Erythroblast (primary cell): ENCODE results near the gene EBLN2.

Source experiments
- DNase-seq, 2 experiments: peaks; one replicate each; lab custom pipeline; 2025; lab: John Stamatoyannopoulos, UW
- GATA1 ChIP-seq: IDR thresholded peaks from 2 replicates; pipeline ENCODE4 v1.6.1; 2011; ENCODE audit warnings: low read depth, mild to moderate bottlenecking, control low read depth, low read length, moderate library complexity
- POLR2A ChIP-seq: IDR thresholded peaks from 2 replicates; pipeline ENCODE4 v1.6.1; 2011; ENCODE audit warnings: mild to moderate bottlenecking, low read length

Gene EBLN2

DNA sequence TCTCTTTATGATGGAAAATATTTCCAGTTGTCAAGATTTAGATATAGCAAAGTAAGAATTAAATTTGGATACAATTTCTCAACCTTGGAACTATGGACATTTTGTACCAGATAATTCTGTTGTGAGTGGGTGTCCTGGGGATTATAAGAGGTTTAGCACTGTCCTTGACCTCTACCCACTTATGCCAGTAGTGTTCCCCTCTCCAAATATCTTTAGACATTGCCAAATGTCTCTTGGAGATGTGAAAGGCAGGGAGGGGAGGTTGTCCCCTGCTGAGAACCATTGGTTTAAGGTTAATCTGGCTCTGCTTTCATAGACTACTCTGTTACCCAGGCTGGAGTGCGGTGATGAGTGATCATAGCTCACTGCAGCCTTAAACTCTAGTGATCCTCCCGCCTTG, at the start of gene EBLN2:
TSS of gene EBLN2 (plus strand) at position 244 of the 400 bp plus-strand sequence. CDS start 423 bp downstream, outside the sequence.
- TF ChIP-seq POLR2A (no peak), GATA1 (no peak)
- DNase-seq = no peak

DNA sequence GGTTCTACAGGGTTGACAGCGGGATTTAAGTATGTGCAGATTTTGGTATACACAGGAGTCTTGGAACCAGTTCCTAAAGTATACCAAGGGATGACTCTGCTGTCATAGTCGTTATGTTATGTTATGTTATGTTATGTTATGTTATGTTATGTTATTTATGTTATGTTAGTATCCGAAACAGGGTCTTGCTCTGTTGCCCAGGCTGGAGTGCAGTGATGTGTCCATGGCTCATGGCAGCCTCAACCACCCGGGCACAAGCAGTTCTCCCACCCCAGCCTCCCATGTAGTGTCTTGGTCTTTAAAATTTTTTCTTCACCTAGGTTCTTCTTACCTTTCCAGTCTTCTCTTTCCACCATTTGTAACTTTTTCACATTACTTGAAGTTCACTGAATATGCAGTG, 43.2 kb upstream of the EBLN2 start:
- no peak for DNase-seq
- TF ChIP-seq POLR2A = no peak
- no peak for TF ChIP-seq GATA1

DNA sequence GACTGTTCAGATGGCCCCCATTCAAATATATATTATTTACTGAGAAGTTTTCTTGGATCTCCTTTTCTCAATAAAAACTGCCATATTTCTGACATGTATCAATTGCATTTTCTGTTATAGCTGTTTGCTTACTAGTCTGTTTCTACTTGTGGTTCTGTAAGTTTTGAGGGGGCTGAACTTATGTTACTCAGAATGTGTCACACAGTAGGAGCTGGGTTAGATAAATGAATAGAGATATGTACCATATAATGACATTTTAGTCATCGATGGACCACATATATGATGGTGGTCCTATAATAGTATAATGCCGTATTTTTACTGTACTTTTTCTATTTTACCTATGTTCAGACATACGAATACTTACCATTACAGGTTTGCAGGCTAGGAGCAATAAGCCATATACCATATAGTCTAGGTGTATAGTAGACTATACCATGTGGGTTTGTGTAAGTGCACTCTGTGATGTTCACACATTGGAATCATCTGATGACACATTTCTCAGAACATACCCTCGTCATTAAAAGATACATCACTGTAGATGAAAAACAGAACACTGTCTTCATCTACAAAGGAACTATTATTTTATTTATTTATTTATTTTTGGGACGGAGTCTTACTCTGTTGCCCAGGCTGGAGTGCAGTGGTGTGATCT, 42.5 kb upstream of the EBLN2 start:
- TF ChIP-seq POLR2A (no peak), GATA1 (no peak)
- no peak for DNase-seq

DNA sequence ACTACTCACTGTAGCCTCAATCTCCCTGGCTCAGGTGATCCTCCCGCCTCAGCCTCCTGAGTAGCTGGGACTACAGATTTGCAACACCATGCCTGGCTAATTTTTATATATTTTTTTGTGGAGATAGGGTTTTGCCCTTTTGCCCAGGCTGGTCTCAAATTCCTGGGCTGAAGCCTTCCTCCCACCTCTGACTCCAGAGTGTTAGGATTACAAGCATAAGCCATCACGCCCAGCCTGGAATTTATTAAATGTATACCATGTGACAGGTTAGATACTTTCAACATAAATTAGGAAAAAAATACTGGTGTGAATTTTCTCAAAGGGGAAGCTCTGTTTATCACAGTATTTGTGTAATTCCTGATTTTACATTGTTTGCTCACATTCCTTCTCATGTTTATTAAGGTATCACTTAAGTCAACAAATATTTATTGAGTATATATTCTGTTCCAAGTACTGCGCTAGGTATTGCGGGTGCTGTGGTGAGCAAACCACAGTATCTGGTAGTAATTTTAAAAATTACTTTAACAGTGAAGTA, 40.1 kb upstream of the EBLN2 start:
- no peak for TF ChIP-seq POLR2A
- TF ChIP-seq GATA1 = no peak
- no peak for DNase-seq

DNA sequence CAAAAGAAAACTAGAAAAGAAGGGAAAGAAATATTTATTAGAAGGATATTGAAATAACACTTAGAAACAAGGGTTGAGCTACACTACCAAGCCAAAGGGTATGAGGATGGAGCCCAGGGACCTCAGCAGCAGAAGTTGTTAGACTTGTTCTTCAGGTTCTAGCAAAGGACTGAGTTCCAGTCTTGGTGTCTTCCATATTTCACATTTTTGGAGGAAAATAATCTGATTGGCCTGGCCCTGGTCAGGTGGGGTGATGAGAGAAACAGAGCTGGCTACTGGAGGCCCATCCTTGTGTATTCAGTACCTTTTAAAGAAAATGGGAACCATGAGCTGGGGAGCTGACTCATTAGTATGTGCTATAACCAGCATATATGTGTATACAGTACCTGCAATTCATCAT, 36.6 kb upstream of the EBLN2 start:
- TF ChIP-seq GATA1 (no peak), POLR2A (no peak)
- DNase-seq = peak in 1 of 2 experiments; percentile 5

DNA sequence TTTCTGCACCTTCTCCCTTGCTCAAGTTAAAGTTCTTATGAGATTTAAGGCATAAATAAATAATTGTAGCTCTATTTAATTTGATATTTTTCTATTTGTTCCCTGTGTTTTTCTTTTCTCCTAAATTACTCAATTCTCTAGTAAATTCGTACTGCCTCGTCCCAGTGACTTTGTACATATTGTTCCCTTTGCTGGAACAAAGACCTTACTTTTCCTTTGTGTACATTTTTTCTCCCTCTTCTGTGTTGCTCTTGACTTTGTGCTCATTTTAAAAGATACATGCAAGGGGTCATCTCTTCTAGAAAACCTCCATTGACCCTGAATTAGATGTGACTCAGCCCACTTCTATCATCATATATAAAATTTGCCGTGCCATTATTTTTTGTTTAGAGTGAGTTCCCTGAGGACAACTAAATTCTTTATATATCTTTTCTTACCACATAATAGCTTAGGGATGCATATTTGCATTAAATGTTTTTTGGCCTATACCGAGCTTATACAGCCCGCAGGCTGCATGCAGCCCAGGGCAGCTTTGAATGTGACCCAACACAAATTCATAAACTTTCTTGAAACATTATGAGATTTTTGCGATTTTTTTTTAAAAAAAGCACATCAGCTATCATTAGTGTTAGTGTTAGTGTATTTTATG, 35.2 kb upstream of the EBLN2 start:
- DNase-seq = no peak
- TF ChIP-seq POLR2A = no peak
- no peak for TF ChIP-seq GATA1

DNA sequence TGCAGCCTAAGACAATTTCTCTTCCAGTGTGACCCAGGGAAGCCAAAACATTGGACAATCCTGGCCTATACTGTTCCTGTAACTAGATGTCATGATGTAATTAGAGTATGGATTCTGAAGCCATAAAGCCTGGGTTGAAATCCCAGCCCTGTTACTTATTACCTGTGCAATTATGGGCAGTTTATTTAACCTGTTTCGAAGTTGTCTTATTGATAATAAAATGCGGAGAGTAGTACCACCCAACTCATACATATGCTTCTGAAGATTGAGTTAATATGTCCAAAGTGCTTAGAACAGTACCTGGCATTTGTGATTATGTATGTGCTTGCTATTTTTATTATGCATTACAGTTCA, 34.7 kb upstream of the EBLN2 start:
- no peak for DNase-seq
- no peak for TF ChIP-seq POLR2A
- TF ChIP-seq GATA1 = no peak

DNA sequence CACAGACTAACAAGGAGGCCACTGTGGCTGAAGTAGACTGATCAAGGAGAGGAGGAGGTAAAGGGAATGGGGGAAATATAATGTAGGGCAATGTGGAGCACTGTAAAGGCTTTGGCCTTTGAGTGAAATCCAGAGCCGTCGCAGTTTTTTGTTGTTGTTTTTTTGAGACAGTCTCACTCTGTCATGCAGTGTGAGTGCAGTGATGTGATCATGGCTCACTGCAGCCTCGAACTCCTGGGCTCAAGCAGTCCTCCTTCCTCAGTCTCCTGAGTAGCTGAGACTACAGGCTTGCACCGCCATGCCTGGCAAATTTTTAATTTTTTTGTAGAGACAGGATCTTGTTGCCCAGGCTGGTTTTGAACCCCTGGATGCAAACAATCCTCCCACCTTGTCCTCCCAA, 32.7 kb upstream of the EBLN2 start:
- DNase-seq = no peak
- TF ChIP-seq GATA1 (no peak), POLR2A (no peak)

DNA sequence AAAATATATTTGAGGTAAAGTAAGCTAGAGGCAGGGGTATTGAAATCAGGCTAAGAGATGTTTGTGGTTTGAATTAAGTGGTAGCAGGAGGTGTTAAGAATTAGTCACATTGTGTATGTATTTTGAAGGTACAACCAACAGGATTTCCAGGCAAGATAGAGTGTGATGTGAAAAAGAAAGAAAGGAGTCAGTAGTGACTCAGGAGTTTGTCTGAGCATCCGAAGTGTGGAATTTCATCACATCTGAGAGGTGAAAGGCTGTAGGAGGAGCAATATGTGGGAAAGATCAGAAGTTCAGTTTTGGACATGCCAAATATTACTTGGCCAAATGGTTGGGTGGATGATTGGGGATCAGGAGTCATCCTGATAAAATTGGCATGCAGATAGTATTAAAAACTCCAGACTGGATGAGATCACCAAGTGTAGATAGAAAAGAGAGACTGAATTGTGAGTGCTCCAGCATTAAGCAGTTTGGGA, 32.1 kb upstream of the EBLN2 start:
- TF ChIP-seq GATA1 (no peak), POLR2A (no peak)
- peak in 1 of 2 experiments; percentile 22 for DNase-seq

DNA sequence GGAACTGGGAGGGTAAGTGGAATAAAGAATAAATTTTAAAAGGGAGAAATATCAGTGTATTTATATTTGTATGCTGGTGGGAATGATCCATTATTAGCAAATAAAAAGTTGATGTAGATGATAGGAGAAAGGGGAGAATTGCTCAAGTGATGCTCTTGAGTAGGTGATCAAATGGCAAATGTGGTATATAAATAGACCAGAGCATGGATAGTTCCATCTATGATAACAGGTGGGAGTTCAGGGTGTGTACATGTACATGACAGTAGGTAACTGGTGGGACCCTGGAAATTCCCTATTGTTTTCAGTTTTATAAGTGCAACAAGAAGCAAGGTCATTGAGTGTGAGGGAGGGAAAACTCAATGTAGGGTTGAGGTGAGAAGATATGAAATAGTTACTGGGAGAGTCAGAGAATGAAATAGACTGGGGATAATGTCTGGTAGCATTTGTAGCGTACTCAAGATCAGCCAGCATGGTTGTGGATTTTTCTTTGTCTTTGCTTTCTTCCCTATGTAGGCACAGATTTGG, 31.3 kb upstream of the EBLN2 start:
- no peak for DNase-seq
- TF ChIP-seq GATA1 (no peak), POLR2A (no peak)

DNA sequence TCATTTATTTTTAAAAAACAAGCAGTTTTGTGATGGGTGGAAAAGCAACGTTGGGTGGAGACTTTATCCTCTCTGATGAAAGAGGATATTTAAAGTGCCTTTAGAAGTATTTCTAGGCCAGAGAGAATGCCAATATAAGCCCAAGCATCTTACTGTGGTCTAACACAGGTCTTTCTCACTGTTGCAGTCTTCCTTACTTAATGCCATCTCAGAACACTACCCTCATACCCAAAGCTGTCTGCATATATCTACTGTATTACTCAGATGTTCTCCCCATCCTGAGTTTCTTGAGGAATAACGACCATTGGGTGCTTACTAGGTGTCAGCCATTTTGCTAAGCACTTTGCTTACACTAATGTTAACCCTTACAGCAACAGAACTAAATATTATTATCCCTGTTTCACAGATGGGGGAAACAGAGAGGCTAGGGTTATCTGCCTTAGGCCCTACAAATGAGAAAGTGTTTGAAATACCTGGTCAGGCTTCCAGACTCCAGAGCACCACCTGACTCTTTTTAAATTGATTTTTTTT, 29.8 kb upstream of the EBLN2 start:
- no peak for DNase-seq

DNA sequence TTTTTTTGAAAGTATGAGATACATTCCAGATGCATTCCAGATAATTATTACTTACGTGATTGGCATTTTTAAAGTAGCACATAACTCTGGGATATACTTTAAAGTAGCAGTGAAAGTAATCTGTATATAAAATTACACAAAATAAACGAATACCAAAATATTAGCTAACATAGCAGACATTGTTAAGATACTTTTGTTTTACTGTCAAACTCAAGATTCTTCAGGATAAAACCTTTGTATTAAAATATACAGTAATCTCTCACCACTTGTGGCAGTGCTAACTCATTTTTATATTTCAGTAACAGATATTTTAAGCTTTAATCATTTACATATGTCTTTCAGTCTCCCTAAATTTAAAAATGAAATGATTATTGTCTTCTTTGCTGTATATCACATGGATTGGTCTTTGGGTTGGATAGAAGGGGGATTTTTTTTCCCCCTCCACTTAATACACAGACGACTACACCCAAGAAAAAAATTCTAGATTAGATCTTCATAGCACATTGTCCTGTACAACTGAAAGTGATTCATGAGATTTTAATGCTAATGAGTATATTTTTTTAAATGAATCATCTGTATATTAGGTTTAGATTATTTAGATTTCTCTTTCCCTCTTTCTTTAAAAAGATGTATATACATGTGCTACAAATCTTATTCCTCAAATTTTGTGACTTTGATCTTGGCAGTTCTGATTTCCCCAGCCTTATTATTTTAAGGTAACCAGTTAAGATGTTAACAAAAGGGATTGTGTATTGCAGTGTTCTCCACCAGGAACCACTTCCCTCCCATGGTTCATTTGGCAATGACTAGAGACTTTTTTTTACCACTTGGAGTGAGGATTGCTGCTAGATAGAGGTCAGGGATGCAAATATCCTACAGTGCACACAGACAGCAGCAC, 24.5 kb upstream of the EBLN2 start:
- TF ChIP-seq POLR2A (no peak), GATA1 (no peak)
- DNase-seq = no peak

More for the DNA sequence above, 29.8 kb upstream of the EBLN2 start:
- no peak for TF ChIP-seq POLR2A
- no peak for TF ChIP-seq GATA1

DNA sequence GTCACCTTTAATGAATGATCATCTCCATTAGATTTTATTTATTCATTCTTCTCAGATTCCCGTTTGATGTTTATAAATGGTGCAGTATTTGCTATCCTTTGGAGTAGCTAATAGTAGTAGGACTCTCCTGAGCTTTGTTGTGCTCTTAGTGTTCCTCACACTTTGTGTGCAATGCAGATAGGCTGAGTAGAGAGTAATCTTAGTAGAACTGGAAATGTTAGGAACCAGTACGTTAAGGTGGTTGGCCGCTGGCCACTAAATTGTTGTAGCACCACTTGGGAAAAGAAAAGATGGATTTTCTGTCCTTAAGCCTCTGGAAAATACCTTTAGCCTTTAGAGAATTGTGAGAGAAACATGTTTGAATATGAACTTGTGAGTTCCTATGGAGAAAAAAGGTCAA, 19.9 kb upstream of the EBLN2 start:
- TF ChIP-seq POLR2A = no peak
- no peak for TF ChIP-seq GATA1
- no peak for DNase-seq
